ENCODE data around the gene USP46.

DNA sequence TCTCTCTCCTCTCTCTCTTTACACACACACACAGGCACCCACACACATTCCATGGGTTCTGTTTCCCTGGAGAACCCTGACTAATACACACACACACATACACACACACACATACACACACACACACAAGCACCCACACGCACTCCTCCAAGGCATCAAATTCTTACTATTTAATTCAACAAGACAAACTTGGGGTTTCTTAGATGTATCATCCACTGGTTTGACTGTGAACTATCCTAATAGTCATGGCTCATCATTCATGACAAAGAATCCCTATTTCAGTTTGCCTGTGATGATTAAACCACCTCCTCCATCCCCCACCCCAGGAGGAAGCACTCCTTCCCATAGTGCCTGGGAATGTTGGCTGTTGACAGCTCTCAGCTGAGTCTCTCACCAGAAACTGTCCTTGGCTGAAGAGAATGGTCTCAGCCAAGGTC lies 98.2 kb downstream of the USP46 start:
- no peak for TF ChIP-seq CTCF (IDR thresholded peaks at IDR 0.05)
- TF ChIP-seq POLR2A (IDR thresholded peaks at IDR 0.05) = no peak

Measured in Peyer's patch (tissue), 4 donors.